Nephron progenitor cell (in vitro differentiated cells): ENCODE results near the gene AMH.

ENCODE experiments used
- DNase-seq: peaks from one replicate; pipeline ENCODE4 v3.0.0; 2021
- H3K27ac Mint-ChIP-seq: 2 replicates; pipeline ENCODE4 v1.8.0; 2021; ENCODE audit warnings: mild to moderate bottlenecking, moderate library complexity, mixed read lengths
- H3K27me3 Mint-ChIP-seq: 2 replicates; pipeline ENCODE4 v1.8.0; 2021; ENCODE audit warnings: mild to moderate bottlenecking, low read depth, mixed read lengths; ENCODE audit not compliant: poor library complexity
- H3K36me3 Mint-ChIP-seq: 2 replicates; pipeline ENCODE4 v1.8.0; 2021; ENCODE audit warnings: low read depth, mixed read lengths
- H3K4me1 Mint-ChIP-seq: 2 replicates; pipeline ENCODE4 v1.8.0; 2021; ENCODE audit warnings: mixed read lengths
- H3K4me3 Mint-ChIP-seq: 2 replicates; pipeline ENCODE4 v1.8.0; 2021; ENCODE audit warnings: mild to moderate bottlenecking, moderate library complexity, mixed read lengths
- H3K9me3 Mint-ChIP-seq: 2 replicates; pipeline ENCODE4 v1.8.0; 2021; ENCODE audit warnings: mild to moderate bottlenecking, moderate library complexity, mixed read lengths
- TF ChIP-seq, protein P1 (sequence below): fragments of 200-600 bp; sonication (generic); IDR thresholded peaks from 2 replicates; pipeline ENCODE4 v1.5.0; 2021; ENCODE audit warnings: antibody characterized with exemption

The AMH gene

DNA sequence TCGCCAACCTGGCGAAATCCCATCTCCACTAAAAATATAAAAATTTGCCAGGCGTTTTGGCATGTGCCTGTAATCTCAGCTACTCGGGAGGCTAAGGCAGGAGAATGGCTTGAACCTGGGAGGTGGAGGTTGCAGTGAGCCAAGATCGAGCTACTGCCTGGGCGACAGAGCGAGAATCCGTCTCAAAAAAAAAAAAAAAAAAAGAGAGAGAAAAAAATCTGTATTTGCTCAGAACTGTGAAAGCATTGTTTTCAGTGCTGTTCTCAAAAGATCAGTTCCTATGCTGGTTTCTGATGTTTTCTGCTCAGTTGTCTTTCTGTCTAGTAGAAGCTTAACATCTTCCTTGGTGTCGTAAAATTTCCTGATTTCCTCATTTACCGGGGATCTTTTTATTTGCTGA, 9.9 kb upstream of the AMH start:
- DNase-seq: no peak
- Mint-ChIP-seq H3K36me3 (peaks cover 17% of the 10 kb centered on the region), H3K27ac (peak overlapping the region; percentile 95), H3K4me1 (peaks cover 70% of the 10 kb centered on the region), H3K27me3 (no peaks in the 10 kb centered on the region), H3K9me3 (no peaks in the 10 kb centered on the region), H3K4me3 (peak overlapping the region; percentile 89)
- TF ChIP-seq, protein P1, sequence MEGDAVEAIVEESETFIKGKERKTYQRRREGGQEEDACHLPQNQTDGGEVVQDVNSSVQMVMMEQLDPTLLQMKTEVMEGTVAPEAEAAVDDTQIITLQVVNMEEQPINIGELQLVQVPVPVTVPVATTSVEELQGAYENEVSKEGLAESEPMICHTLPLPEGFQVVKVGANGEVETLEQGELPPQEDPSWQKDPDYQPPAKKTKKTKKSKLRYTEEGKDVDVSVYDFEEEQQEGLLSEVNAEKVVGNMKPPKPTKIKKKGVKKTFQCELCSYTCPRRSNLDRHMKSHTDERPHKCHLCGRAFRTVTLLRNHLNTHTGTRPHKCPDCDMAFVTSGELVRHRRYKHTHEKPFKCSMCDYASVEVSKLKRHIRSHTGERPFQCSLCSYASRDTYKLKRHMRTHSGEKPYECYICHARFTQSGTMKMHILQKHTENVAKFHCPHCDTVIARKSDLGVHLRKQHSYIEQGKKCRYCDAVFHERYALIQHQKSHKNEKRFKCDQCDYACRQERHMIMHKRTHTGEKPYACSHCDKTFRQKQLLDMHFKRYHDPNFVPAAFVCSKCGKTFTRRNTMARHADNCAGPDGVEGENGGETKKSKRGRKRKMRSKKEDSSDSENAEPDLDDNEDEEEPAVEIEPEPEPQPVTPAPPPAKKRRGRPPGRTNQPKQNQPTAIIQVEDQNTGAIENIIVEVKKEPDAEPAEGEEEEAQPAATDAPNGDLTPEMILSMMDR: no peak

DNA sequence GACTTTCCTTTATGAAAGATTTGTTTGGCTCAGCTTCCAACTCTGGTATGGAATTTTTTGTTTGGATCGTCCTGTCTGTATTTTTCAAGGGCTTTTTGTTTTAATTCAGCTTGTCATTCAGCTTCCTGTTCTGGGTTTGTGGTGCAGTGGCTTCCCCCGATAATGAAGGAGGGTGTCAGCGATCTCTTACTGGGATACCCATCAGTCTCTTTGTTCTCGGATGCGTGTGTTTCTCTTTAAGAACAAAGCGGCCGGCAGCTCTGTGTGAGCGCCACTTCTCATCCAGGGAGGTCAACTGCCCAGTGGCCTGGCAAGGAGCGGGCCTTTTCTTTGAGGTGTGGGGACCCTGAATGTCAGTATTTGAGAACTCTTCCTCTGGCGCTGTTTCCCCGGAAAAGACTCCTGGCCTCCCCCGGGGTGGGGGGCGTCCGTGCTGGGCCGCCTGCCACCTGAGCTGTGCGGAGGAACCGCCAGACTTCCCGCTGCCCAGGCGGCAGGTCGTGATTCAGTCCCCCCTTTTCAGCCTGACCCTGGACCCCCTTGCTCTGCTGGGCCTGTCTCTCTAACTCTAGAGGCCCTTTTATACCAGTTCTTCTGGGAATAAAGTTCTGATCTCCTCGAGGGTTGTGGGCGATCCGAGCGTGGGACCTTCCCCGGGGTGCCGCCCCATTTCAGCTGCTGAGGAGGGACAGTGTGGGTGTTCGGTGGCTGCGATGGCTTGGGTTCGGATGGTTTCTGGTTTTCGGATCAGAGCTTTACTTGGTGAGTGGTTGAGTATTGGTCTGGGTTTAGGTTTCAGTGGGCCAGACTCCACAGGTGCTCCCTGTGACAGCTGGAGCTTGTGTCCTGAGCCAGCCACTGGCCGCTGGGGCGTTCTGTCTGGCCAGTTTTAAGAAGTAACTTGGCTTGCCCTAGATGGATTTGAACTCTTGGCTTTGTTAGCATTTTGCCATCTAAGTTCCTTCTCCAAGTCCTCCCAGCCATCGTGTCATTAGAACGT, 9.1 kb upstream of the AMH start:
- peaks cover 64% of the 10 kb centered on the region for H3K4me1 Mint-ChIP-seq
- H3K36me3 Mint-ChIP-seq: peaks cover 16% of the 10 kb centered on the region
- H3K4me3 Mint-ChIP-seq: peak overlapping the region; percentile 89
- TF ChIP-seq, protein P1: no peak
- peak; percentile 28 for DNase-seq
- H3K9me3 Mint-ChIP-seq: no peaks in the 10 kb centered on the region
- peak overlapping the region; percentile 95 for H3K27ac Mint-ChIP-seq
- no peaks in the 10 kb centered on the region for H3K27me3 Mint-ChIP-seq

DNA sequence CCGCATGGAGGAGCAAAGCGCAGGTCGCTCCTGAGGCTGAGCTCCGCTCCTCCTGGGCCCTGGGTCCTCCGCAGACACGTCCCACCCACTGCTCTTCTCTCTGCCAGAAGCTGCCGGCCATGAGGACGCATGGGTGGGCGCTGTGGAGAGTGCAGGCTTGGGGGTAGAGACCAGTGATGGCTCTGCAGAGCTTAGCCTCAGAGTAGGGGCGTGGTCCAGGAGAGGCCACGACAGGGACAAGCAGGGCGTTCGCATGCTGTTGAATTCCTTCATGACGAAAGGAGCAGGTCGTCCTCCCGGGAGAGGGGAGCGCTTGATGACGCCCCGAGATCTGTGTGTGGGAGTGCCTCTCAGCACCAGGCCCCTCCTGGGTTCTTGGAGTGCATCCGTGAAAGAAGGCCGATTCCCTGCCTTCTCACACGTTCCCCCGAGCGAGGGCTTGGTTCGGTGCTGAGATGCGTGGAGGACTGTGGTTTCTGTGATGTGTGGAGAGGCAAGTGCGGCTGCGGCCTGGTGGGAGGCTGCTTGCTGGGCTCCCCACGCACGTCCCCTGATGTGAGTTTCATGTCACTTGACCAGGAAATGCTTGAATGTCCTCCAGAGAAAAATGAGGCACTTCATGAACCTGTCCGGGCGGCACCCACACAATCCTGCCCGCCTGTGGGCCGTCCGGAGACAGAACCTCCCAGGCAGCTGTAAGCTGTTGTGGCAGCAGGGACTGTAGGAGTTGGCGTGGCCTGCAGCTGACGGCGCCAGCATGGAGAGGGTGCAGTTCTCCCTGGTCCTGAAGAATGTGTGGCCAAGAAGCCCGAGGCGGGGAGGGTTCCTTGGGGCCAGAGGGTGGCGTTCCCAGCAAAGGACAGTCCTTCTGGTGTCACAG, 8.0 kb upstream of the AMH start:
- TF ChIP-seq, protein P1: no peak
- H3K36me3 Mint-ChIP-seq: peaks cover 21% of the 10 kb centered on the region

DNA sequence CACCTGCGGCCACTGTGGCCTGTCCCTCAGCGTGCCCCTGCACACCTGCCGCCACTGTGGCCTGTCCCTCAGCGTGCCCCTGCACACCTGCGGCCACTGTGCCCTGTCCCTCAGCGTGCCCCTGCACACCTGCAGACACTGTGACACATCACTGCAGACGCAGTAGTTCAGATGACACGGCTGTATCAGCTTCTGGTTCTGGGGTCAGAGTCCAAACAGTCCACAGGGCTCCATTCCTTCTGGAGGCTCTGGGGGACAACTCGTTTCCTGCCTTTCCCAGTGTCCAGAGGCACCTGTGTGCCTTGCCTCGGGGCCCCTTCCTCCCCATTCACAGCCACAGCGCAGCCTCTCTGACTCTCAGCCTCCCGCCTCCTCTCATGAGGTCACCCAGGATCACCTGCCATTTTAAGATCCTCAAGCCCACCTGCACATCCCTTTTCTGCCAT, 7.0 kb upstream of the AMH start:
- Mint-ChIP-seq H3K4me3 (no peak overlapping the region), H3K27me3 (no peaks in the 10 kb centered on the region), H3K9me3 (no peaks in the 10 kb centered on the region), H3K27ac (peak overlapping the region; percentile 43), H3K36me3 (peaks cover 21% of the 10 kb centered on the region), H3K4me1 (peaks cover 53% of the 10 kb centered on the region)
- DNase-seq: no peak
- TF ChIP-seq, protein P1: no peak

More for the DNA sequence above, 8.0 kb upstream of the AMH start:
- Mint-ChIP-seq H3K4me3 (peak overlapping the region; percentile 89), H3K4me1 (peaks cover 60% of the 10 kb centered on the region), H3K9me3 (no peaks in the 10 kb centered on the region), H3K27ac (peak overlapping the region; percentile 92), H3K27me3 (no peaks in the 10 kb centered on the region)
- DNase-seq: no peak

DNA sequence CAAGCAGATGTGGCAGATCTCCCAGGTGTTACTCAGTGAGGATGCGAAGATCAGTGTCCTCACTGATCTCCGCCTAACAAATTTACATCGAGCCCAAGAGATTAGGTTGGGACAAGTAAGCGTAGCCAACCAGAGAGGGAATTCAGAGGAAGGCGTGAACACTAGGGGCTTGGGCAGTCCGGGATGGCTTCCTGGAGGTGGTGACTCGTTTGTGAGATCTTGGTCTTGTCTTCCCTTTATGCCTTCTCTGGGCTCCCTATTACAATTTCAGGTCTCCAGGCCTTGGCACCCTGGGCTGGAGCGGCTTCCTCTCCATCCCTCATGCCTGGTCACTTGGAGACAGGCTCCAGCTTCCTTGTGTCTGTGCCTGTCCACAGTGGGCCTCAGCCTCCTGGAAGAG, 6.3 kb upstream of the AMH start:
- TF ChIP-seq, protein P1: no peak
- no peaks in the 10 kb centered on the region for H3K27me3 Mint-ChIP-seq
- H3K27ac Mint-ChIP-seq: no peak overlapping the region
- no peaks in the 10 kb centered on the region for H3K9me3 Mint-ChIP-seq
- peaks cover 21% of the 10 kb centered on the region for H3K36me3 Mint-ChIP-seq
- H3K4me1 Mint-ChIP-seq: peaks cover 47% of the 10 kb centered on the region
- H3K4me3 Mint-ChIP-seq: no peak overlapping the region
- no peak for DNase-seq
